ENCODE results near the gene DHX32. TPM values are rescaled to one million over a fixed set of nuclear protein-coding genes. Genes with fewer than 3 reads are reported as not detected.

Gene DHX32
- total RNA-seq, 4 donors from 2014 or later: 21.1 to 37.9 (median 21.8) TPM

- TF ChIP-seq CTCF (IDR thresholded peaks at IDR 0.05; ENCODE audit: low read depth): no peak
Measured at GRCh38 chr10:125816548-125816947, 64.5 kb downstream of the DHX32 start.

GRCh38 chr10:125815764-125816163 is 65.3 kb downstream of the DHX32 start:
- TF ChIP-seq CTCF (IDR thresholded peaks at IDR 0.05; ENCODE audit: low read depth): no peak

GRCh38 chr10:125812128-125812750 is 68.9 kb downstream of the DHX32 start:
- TF ChIP-seq CTCF (IDR thresholded peaks at IDR 0.05; ENCODE audit: low read depth): no peak

- no peak for TF ChIP-seq CTCF (IDR thresholded peaks at IDR 0.05; ENCODE audit: low read depth)
Measured at GRCh38 chr10:125811251-125811650, 69.8 kb downstream of the DHX32 start.

- no peak for TF ChIP-seq CTCF (IDR thresholded peaks at IDR 0.05; ENCODE audit: low read depth)
Measured at GRCh38 chr10:125808047-125808446, 73.0 kb downstream of the DHX32 start.

- no peak for TF ChIP-seq CTCF (IDR thresholded peaks at IDR 0.05; ENCODE audit: low read depth)
Measured at GRCh38 chr10:125802739-125803138, 78.4 kb downstream of the DHX32 start.

- TF ChIP-seq CTCF (IDR thresholded peaks at IDR 0.05; ENCODE audit: low read depth): no peak
Measured at GRCh38 chr10:125802131-125802530, 79.0 kb downstream of the DHX32 start.
